ENCODE measurements around the gene BRME1.

GRCh38 chr19:13873834-13874515 lies 31.9 kb downstream of the BRME1 start:
- TF ChIP-seq CTCF (IDR thresholded peaks at IDR 0.05; ENCODE audit: poor library complexity): no peak
- no peak for TF ChIP-seq EZH2 (IDR thresholded peaks at IDR 0.05; ENCODE audit: borderline replicate concordance)
